Endodermal cell (in vitro differentiated cells): Measurements from ENCODE around the gene EIF2AK3. TPM values are rescaled to one million over a fixed set of nuclear protein-coding genes. Genes with fewer than 3 reads are reported as not detected.

ENCODE experiments used
- DNase-seq: peaks from one replicate; pipeline ENCODE4 v3.0.0-alpha.2; 2017
- H3K27ac ChIP-seq: 2 replicates; pipeline ENCODE4 v1.5.1; 2013; ENCODE audit warnings: mild to moderate bottlenecking, low read depth, low read length, moderate library complexity
- H3K27me3 ChIP-seq: 2 replicates; pipeline ENCODE4 v1.6.1; 2013; ENCODE audit warnings: mild to moderate bottlenecking, low read length, moderate library complexity; ENCODE audit not compliant: insufficient read depth, control insufficient read depth, poor library complexity, severe bottlenecking
- H3K36me3 ChIP-seq: 2 replicates; pipeline ENCODE4 v1.7.0; 2013; ENCODE audit warnings: mild to moderate bottlenecking, low read length, moderate library complexity; ENCODE audit not compliant: control insufficient read depth, insufficient read depth
- H3K4me1 ChIP-seq: one replicate; pipeline ENCODE4 v1.7.0; 2013; ENCODE audit warnings: low read length; ENCODE audit not compliant: control insufficient read depth, insufficient read depth
- H3K4me3 ChIP-seq: 2 replicates; pipeline ENCODE4 v1.5.1; 2013; ENCODE audit warnings: mild to moderate bottlenecking, low read length, moderate library complexity
- H3K9ac ChIP-seq: 2 replicates; pipeline ENCODE4 v1.6.1; 2013; ENCODE audit warnings: mild to moderate bottlenecking, low read length, moderate library complexity; ENCODE audit not compliant: poor library complexity, severe bottlenecking; ENCODE audit errors: extremely low read depth
- H3K9me3 ChIP-seq: 2 replicates; pipeline ENCODE4 v1.6.1; 2013; ENCODE audit warnings: mild to moderate bottlenecking, low read length, moderate library complexity; ENCODE audit not compliant: control insufficient read depth
- H3K27ac Mint-ChIP-seq: 2 replicates; pipeline ENCODE4 v1.8.0; 2020; ENCODE audit warnings: mixed read lengths
- H3K27me3 Mint-ChIP-seq: 2 replicates; pipeline ENCODE4 v1.8.0; 2021; ENCODE audit warnings: mild to moderate bottlenecking, mixed read lengths; ENCODE audit not compliant: insufficient read depth
- H3K36me3 Mint-ChIP-seq: 2 replicates; pipeline ENCODE4 v1.8.0; 2020; ENCODE audit warnings: low read depth, mixed read lengths
- H3K4me1 Mint-ChIP-seq: 2 replicates; pipeline ENCODE4 v1.8.0; 2020; ENCODE audit warnings: mixed read lengths
- H3K4me3 Mint-ChIP-seq: 2 replicates; pipeline ENCODE4 v1.8.0; 2020; ENCODE audit warnings: mild to moderate bottlenecking, moderate library complexity, mixed read lengths
- H3K9me3 Mint-ChIP-seq: 2 replicates; pipeline ENCODE4 v1.8.0; 2020; ENCODE audit warnings: mild to moderate bottlenecking, mixed read lengths
- CTCF ChIP-seq: fragments of 200-600 bp; sonication (generic); conservative IDR thresholded peaks from 2 replicates; pipeline ENCODE4 v1.5.0; 2021; ENCODE audit warnings: antibody characterized with exemption, mild to moderate bottlenecking
- WGBS, 2 experiments: methylation state at CpG; one replicate each; pipeline versions ENCODE4 v1.1.5 to v1.1.7; 2013; ENCODE audit warnings: missing lambda C conversion rate in 2 of 2, mixed read lengths in 1 of 2; ENCODE audit not compliant: insufficient coverage in 1 of 2, insufficient read length in 1 of 2; 5-methylcytosine and 5-hydroxymethylcytosine counted together
- total RNA-seq, 2 donors: library from RNA; stranded (reverse); fragmentation: NEBNext Ultra II Directional in 1 of 2; extraction: Animal tissue kit (Norgen Biotek cat#: 25700) in 1 of 2; gene quantifications; 2 replicates in 1 of 2; 3 replicates in 1 of 2; pipeline ENCODE4 v1.2.1, GENCODE V29; 2021

The EIF2AK3 gene
- total RNA-seq, 2 donors from 2014 or later, result 26.3 to 45.2 TPM

- TF ChIP-seq CTCF, result no peak
- Mint-ChIP-seq H3K27me3 (no peaks in the 10 kb centered on the region), H3K4me3 (no peak overlapping the region), H3K27ac (no peak overlapping the region), H3K4me1 (peaks cover 17% of the 10 kb centered on the region), H3K9me3 (no peaks in the 10 kb centered on the region), H3K36me3 (no peaks in the 10 kb centered on the region)
- H3K36me3 ChIP-seq, result no peaks in the 10 kb centered on the region
- H3K27me3 ChIP-seq, result peaks cover 11% of the 10 kb centered on the region
- no peaks in the 10 kb centered on the region for H3K9me3 ChIP-seq
- no peak overlapping the region for H3K9ac ChIP-seq
- 67 to 89% methylated on average over 1 of the region's 1 CpG for WGBS, 2 experiments
- no peak overlapping the region for H3K4me3 ChIP-seq
- H3K27ac ChIP-seq, result no peak overlapping the region
- no peak for DNase-seq
- H3K4me1 ChIP-seq, result peaks cover 6% of the 10 kb centered on the region
Measured at GRCh38 chr2:88622307-88622706, 5.0 kb downstream of the EIF2AK3 start.

- Histone ChIP-seq H3K9ac (no peak overlapping the region), H3K36me3 (no peaks in the 10 kb centered on the region), H3K9me3 (no peaks in the 10 kb centered on the region), H3K27me3 (peaks cover 11% of the 10 kb centered on the region), H3K4me3 (no peak overlapping the region), H3K4me1 (peaks cover 6% of the 10 kb centered on the region), H3K27ac (no peak overlapping the region)
- no peak overlapping the region for H3K27ac Mint-ChIP-seq
- no peak for TF ChIP-seq CTCF
- no peak overlapping the region for H3K4me3 Mint-ChIP-seq
- no peaks in the 10 kb centered on the region for H3K9me3 Mint-ChIP-seq
- peaks cover 17% of the 10 kb centered on the region for H3K4me1 Mint-ChIP-seq
- WGBS, 2 experiments, result 98 to 100% methylated on average over 1 to 3 of the region's 3 CpGs
- H3K27me3 Mint-ChIP-seq, result no peaks in the 10 kb centered on the region
- no peak for DNase-seq
- H3K36me3 Mint-ChIP-seq, result peaks cover 5% of the 10 kb centered on the region
Measured at GRCh38 chr2:88621432-88621831, 5.8 kb downstream of the EIF2AK3 start.

- H3K9me3 ChIP-seq, result peaks cover 9% of the 10 kb centered on the region
- no peaks in the 10 kb centered on the region for H3K36me3 ChIP-seq
- H3K9me3 Mint-ChIP-seq, result no peaks in the 10 kb centered on the region
- peaks cover 5% of the 10 kb centered on the region for H3K36me3 Mint-ChIP-seq
- no peak overlapping the region for H3K27ac Mint-ChIP-seq
- no peak overlapping the region for H3K27ac ChIP-seq
- H3K27me3 Mint-ChIP-seq, result no peaks in the 10 kb centered on the region
- 86 to 87% methylated on average over 1 of the region's 1 CpG for WGBS, 2 experiments
- no peak overlapping the region for H3K4me3 Mint-ChIP-seq
- H3K4me1 Mint-ChIP-seq, result peaks cover 17% of the 10 kb centered on the region
- H3K9ac ChIP-seq, result no peak overlapping the region
- no peak for TF ChIP-seq CTCF
- no peak overlapping the region for H3K4me3 ChIP-seq
- no peak for DNase-seq
- H3K27me3 ChIP-seq, result peaks cover 23% of the 10 kb centered on the region
- peaks cover 6% of the 10 kb centered on the region for H3K4me1 ChIP-seq
Measured at GRCh38 chr2:88620015-88620414, 7.2 kb downstream of the EIF2AK3 start.
